Uterus (tissue), 4 donors: ENCODE measurements around the gene DDIT3. TPM values are rescaled to one million over a fixed set of nuclear protein-coding genes. Genes with fewer than 3 reads are reported as not detected.
"Not testable (repeated sequence)": the region's sequence is repeated elsewhere in the genome, so short reads cannot be mapped to it uniquely, and the experiment has no call there.

Source experiments
- DNase-seq, 2 donors: peaks; one replicate each; pipeline ENCODE4 v3.0.0-alpha.2; 2019 to 2020
- H3K27ac ChIP-seq, 2 donors: fragments of 200-600 bp; sonication (generic); 1 replicate in 1 of 2; 2 replicates in 1 of 2; pipeline ENCODE4 v1.5.1; 2016 to 2018
- H3K27me3 ChIP-seq, 2 donors: fragments of 200-600 bp; sonication (generic); one replicate each; pipeline ENCODE4 v1.5.1; 2018 to 2019; ENCODE audit warnings: control low read depth in 1 of 2
- H3K36me3 ChIP-seq, 2 donors: fragments of 200-600 bp; sonication (generic); one replicate each; pipeline ENCODE4 v1.5.1; 2019; ENCODE audit warnings: control low read depth in 1 of 2
- H3K4me1 ChIP-seq, 2 donors: fragments of 200-600 bp; sonication (generic); one replicate each; pipeline ENCODE4 v1.5.1; 2018 to 2019; ENCODE audit warnings: control low read depth in 1 of 2
- H3K4me3 ChIP-seq, 2 donors: fragments of 200-600 bp; sonication (generic); 1 replicate in 1 of 2; 2 replicates in 1 of 2; pipeline ENCODE4 v1.5.1; 2018 to 2019; ENCODE audit warnings: mild to moderate bottlenecking in 1 of 2
- H3K9me3 ChIP-seq, 2 donors: fragments of 200-600 bp; sonication (generic); one replicate each; pipeline ENCODE4 v1.5.1; 2019; ENCODE audit warnings: control low read depth in 1 of 2
- POLR2A ChIP-seq, 2 donors: fragments of 450-650 bp; IDR thresholded peaks; one replicate each; pipeline ENCODE4 v1.6.1; 2016; ENCODE audit warnings: antibody characterized with exemption in 2 of 2, mild to moderate bottlenecking in 1 of 2, moderate library complexity in 1 of 2
- intact Hi-C: fragments of 100-400 bp; cut with DNase I; formaldehyde crosslinking; loops from one replicate; pipeline ENCODE4 v1.15.1; 2023; ENCODE audit warnings: low total_unique reads
- total RNA-seq, 4 donors: library from RNA; depleted of rRNA in 3 of 4; stranded (reverse); fragments of >200 nt in 3 of 4; gene quantifications; one replicate each; pipeline versions ENCODE4 v1.1.0 to v1.2.4, GENCODE V29; 2014 to 2023
- TF ChIP-seq, protein P1 (sequence below), 4 experiments: fragments of 200-600 bp in 2 of 4; fragments of 450-650 bp in 2 of 4; sonication (generic) in 2 of 4; IDR thresholded peaks; one replicate each; pipeline ENCODE4 v1.5.1; 2016 to 2019; ENCODE audit warnings: antibody characterized with exemption in 4 of 4, mild to moderate bottlenecking in 2 of 4, moderate library complexity in 1 of 4
- donor health status: DM: yes; HTN: yes; CAD: no.

Gene DDIT3
- total RNA-seq, 4 donors from 2014 or later = 2.3 to 28.2 (median 9.8) TPM

- intact Hi-C loops = no loop called here
- Histone ChIP-seq H3K27ac (no peak overlapping the region), H3K27me3 (no peaks in the 10 kb centered on the region), H3K9me3 (no peaks in the 10 kb centered on the region), H3K36me3 (no peaks in the 10 kb centered on the region), H3K4me1 (peaks cover 2 to 8% of the 10 kb centered on the region in 2 donors), H3K4me3 (no peak overlapping the region)
- no peak for DNase-seq
- TF ChIP-seq, protein P1, sequence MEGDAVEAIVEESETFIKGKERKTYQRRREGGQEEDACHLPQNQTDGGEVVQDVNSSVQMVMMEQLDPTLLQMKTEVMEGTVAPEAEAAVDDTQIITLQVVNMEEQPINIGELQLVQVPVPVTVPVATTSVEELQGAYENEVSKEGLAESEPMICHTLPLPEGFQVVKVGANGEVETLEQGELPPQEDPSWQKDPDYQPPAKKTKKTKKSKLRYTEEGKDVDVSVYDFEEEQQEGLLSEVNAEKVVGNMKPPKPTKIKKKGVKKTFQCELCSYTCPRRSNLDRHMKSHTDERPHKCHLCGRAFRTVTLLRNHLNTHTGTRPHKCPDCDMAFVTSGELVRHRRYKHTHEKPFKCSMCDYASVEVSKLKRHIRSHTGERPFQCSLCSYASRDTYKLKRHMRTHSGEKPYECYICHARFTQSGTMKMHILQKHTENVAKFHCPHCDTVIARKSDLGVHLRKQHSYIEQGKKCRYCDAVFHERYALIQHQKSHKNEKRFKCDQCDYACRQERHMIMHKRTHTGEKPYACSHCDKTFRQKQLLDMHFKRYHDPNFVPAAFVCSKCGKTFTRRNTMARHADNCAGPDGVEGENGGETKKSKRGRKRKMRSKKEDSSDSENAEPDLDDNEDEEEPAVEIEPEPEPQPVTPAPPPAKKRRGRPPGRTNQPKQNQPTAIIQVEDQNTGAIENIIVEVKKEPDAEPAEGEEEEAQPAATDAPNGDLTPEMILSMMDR (IDR thresholded peaks at IDR 0.05) = no peak
- TF ChIP-seq POLR2A (IDR thresholded peaks at IDR 0.05) = no peak
Observed at GRCh38 chr12:57515934-57516541, 4.3 kb downstream of the DDIT3 start.

- Histone ChIP-seq H3K27me3 (no peaks in the 10 kb centered on the region), H3K27ac (no peak overlapping the region), H3K4me1 (peaks cover 2 to 8% of the 10 kb centered on the region in 2 donors), H3K4me3 (no peak overlapping the region), H3K9me3 (no peaks in the 10 kb centered on the region), H3K36me3 (no peaks in the 10 kb centered on the region)
- no peak for DNase-seq
- TF ChIP-seq, protein P1 (IDR thresholded peaks at IDR 0.05) = no peak
- TF ChIP-seq POLR2A (IDR thresholded peaks at IDR 0.05) = no peak
- intact Hi-C loops = no loop called here
Observed at GRCh38 chr12:57515408-57515933, 4.8 kb downstream of the DDIT3 start.

DNA sequence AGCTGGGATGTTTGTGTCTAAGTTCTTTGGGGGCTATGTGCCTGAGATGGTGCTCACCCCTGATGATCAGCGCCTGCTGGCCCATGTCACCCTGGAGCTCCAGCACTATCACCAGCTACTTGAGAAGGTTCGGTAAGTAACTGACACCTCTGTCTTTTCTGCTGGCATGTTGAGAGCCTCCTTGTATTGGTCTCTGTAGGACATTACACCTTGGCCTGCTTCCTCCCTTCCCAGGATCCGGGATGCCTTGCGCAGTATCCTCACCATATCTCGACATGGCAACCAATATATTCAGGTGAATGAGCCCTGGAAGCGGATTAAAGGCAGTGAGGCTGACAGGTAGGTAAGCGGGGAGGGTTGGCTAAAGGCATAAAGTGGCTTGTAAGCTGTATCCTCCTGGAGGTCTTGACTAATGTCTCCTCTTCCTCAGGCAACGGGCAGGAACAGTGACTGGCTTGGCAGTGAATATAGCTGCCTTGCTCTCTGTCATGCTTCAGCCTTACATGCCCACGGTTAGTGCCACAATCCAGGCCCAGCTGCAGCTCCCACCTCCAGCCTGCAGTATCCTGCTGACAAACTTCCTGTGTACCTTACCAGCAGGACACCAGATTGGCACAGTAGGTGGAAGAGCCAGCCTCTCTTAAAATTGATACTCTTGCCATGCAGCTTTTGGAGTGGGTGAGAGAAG, 5.5 kb downstream of the DDIT3 start:
- peaks cover 2 to 8% of the 10 kb centered on the region in 2 donors for H3K4me1 ChIP-seq
- no peak for TF ChIP-seq POLR2A (IDR thresholded peaks at IDR 0.05)
- TF ChIP-seq, protein P1 (IDR thresholded peaks at IDR 0.05) = no peak
- intact Hi-C loops = no loop called here
- no peaks in the 10 kb centered on the region for H3K9me3 ChIP-seq
- H3K4me3 ChIP-seq = no peak overlapping the region
- H3K36me3 ChIP-seq = no peaks in the 10 kb centered on the region
- H3K27me3 ChIP-seq = no peaks in the 10 kb centered on the region
- DNase-seq = no peak
- H3K27ac ChIP-seq = no peak overlapping the region

DNA sequence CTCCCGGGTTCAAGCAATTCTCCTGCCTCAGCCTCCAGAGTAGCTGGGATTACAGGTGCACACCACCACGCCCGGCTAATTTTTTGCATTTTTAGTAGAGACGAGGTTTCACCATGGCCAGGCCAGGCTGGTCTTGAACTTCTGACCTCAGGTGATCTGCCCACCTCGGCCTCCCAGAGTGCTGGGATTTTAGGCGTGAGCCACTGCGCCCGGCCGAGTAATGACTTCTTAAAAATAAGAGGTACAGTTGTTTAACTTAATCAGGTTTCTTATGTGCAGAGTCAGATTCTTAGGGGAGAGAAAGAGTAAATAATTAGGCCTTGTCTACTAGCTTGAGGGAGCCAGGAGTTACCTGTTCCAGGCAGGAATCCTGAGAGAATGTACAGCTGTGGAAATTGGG, 6.1 kb downstream of the DDIT3 start:
- H3K27me3 ChIP-seq, H3K4me1 ChIP-seq, intact Hi-C loops, H3K36me3 ChIP-seq, DNase-seq, H3K4me3 ChIP-seq, H3K9me3 ChIP-seq, H3K27ac ChIP-seq: not testable (repeated sequence)

GRCh38 chr12:57513677-57514076, 6.6 kb downstream of the DDIT3 start:
- H3K4me1 ChIP-seq, intact Hi-C loops, H3K36me3 ChIP-seq, H3K9me3 ChIP-seq, H3K27ac ChIP-seq, DNase-seq, H3K27me3 ChIP-seq, H3K4me3 ChIP-seq: not testable (repeated sequence)

DNA sequence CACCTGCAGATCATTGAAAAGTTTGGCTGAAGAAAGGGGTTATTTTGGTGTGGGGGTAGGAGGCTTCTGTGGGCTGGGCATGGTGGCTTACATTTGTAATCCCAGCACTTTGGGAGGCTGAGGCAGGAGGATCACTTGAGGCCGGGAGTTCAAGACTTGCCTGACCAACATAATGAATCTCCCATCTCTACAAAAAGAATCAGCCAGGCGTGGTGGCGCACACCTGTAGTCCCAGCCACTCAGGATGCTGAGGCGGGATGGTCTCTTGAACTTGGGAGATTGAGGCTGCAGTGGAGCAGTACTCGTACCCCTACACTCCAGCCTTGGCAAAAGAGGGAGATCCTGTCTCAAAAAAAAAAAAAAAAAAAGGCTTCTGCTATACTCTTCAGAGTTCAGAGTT, 7.0 kb downstream of the DDIT3 start:
- intact Hi-C loops = no loop called here
- TF ChIP-seq, protein P1 (IDR thresholded peaks at IDR 0.05) = no peak
- no peak for TF ChIP-seq POLR2A (IDR thresholded peaks at IDR 0.05)
- H3K27me3 ChIP-seq = no peaks in the 10 kb centered on the region
- DNase-seq = no peak
- no peaks in the 10 kb centered on the region for H3K9me3 ChIP-seq
- H3K4me3 ChIP-seq = no peak overlapping the region
- no peaks in the 10 kb centered on the region for H3K4me1 ChIP-seq
- no peak overlapping the region for H3K27ac ChIP-seq
- H3K36me3 ChIP-seq = no peaks in the 10 kb centered on the region
